IMR-90 (cell line): ENCODE measurements around the gene TNFRSF13B.

Experiments
- CEBPB ChIP-seq: IDR thresholded peaks from 2 replicates; pipeline ENCODE4 v1.6.1; 2012; ENCODE audit warnings: low read depth, low read length, improper control_type of control experiment
- CTCF ChIP-seq: conservative IDR thresholded peaks from 2 replicates; pipeline ENCODE4 v1.5.1; 2012; ENCODE audit warnings: mild to moderate bottlenecking, low read depth, low read length, improper control_type of control experiment
- FOS ChIP-seq: fragments of 150-350 bp; IDR thresholded peaks from 2 replicates; pipeline ENCODE4 v1.6.1; 2016; ENCODE audit warnings: low read depth, low read length
- MAFK ChIP-seq: IDR thresholded peaks from 2 replicates; pipeline ENCODE4 v1.6.1; 2012; ENCODE audit warnings: low read depth, low read length, improper control_type of control experiment
- NFE2L2 ChIP-seq: fragments of 150-350 bp; IDR thresholded peaks from 2 replicates; pipeline ENCODE4 v1.6.1; 2016; ENCODE audit warnings: low read depth, mild to moderate bottlenecking, low read length
- POLR2A ChIP-seq: IDR thresholded peaks from 2 replicates; pipeline ENCODE4 v1.6.1; 2012; ENCODE audit warnings: mild to moderate bottlenecking, low read depth, low read length
- RAD21 ChIP-seq: IDR thresholded peaks from 2 replicates; pipeline ENCODE4 v1.6.1; 2012; ENCODE audit warnings: low read length, improper control_type of control experiment
- RCOR1 ChIP-seq: IDR thresholded peaks from 2 replicates; pipeline ENCODE4 v1.6.1; 2012; ENCODE audit warnings: mild to moderate bottlenecking, low read length, improper control_type of control experiment; ENCODE audit not compliant: insufficient replicate concordance
- RFX5 ChIP-seq: IDR thresholded peaks from 2 replicates; pipeline ENCODE4 v1.8.0; 2012; ENCODE audit warnings: low read depth, mild to moderate bottlenecking, low read length, moderate library complexity
- TF ChIP-seq, protein P1 (sequence below): fragments of 150-350 bp; IDR thresholded peaks from 2 replicates; pipeline ENCODE4 v1.6.1; 2017; ENCODE audit warnings: mild to moderate bottlenecking, antibody characterized with exemption, low read length, low read depth

DNA sequence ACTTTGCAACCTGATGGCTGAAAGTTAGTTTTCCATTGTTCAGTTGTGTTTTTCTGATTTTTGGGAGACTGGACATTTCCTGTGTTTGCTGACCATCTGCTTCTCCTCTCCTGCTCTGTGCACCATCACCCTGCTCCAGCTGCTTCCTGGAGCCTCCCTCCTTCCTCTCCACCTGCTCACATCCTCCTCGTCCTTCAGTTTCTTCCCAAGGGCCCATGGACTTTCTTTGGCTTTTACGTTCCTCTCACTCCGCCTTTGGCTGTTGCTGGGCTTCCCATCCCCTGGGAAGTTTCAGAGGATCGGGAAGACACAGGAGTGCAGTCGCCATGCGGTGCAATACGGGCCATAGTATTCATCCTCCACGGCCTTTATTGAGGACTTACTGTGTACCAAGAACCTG, 61.6 kb downstream of the TNFRSF13B start:
- TF ChIP-seq, protein P1, sequence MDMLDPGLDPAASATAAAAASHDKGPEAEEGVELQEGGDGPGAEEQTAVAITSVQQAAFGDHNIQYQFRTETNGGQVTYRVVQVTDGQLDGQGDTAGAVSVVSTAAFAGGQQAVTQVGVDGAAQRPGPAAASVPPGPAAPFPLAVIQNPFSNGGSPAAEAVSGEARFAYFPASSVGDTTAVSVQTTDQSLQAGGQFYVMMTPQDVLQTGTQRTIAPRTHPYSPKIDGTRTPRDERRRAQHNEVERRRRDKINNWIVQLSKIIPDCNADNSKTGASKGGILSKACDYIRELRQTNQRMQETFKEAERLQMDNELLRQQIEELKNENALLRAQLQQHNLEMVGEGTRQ, result no peak
- TF ChIP-seq RCOR1 (no peak), POLR2A (no peak), NFE2L2 (no peak), CTCF (no peak), RAD21 (no peak), RFX5 (no peak), FOS (no peak), MAFK (no peak), CEBPB (no peak)
